ENCODE results near the gene TACR1.

DNA sequence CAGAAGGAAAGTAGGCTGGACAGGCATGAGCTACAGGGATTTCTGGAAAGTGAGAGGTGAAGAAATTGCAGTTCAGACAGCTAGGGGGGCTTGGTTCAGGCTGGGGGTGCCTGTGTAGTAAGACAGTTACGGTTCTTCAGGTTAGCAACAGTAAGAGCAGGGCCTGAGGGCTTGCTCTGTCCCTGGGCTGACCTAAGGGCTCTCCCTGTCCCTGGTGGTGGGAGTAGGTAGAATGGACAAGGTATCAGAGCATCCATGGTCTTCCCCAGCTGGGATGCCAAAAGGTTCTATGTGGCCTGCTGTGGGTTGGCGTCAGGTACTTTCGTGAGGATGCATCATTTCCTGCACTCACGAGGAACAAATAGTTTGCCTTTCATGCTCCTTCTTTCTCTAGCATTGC, 34.6 kb upstream of the TACR1 start:
- no peak for TF ChIP-seq MAX (IDR thresholded peaks at IDR 0.05)
- no peak for TF ChIP-seq TCF12 (IDR thresholded peaks at IDR 0.05; ENCODE audit: low read depth)
- no peak for TF ChIP-seq ZBTB7A (IDR thresholded peaks at IDR 0.05; ENCODE audit: low read depth)
- no peak for TF ChIP-seq FOXM1 (IDR thresholded peaks at IDR 0.05; ENCODE audit: borderline replicate concordance, low read depth)
